Mesenchymal stem cell (in vitro differentiated cells and primary cell): ENCODE measurements around the gene CERS3.

Source experiments
- DNase-seq: peaks from one replicate; pipeline ENCODE4 v3.0.0-alpha.2; 2013
- H2AFZ ChIP-seq: one replicate; pipeline ENCODE4 v1.6.1; 2013; ENCODE audit warnings: low read depth, mild to moderate bottlenecking, control low read depth, inconsistent platforms, low read length, moderate library complexity
- H2AK5ac ChIP-seq: 2 replicates; pipeline ENCODE4 v1.6.1; 2013; ENCODE audit warnings: low read length, moderate library complexity, mild to moderate bottlenecking, inconsistent platforms; ENCODE audit not compliant: severe bottlenecking
- H2BK120ac ChIP-seq: one replicate; pipeline ENCODE4 v1.6.1; 2013; ENCODE audit warnings: low read depth, mild to moderate bottlenecking, inconsistent platforms, low read length, moderate library complexity
- H2BK12ac ChIP-seq, 2 experiments: one replicate each; pipeline ENCODE4 v1.6.1; 2013; ENCODE audit warnings: inconsistent platforms in 2 of 2, low read length in 2 of 2, mild to moderate bottlenecking in 2 of 2, moderate library complexity in 2 of 2, control low read depth in 1 of 2
- H2BK15ac ChIP-seq: one replicate; pipeline ENCODE4 v1.6.1; 2013; ENCODE audit warnings: mild to moderate bottlenecking, low read depth, inconsistent platforms; ENCODE audit not compliant: poor library complexity, severe bottlenecking
- H2BK5ac ChIP-seq: 2 replicates; pipeline ENCODE4 v1.6.1; 2013; ENCODE audit warnings: low read depth, mild to moderate bottlenecking, low read length, control low read depth, inconsistent platforms; ENCODE audit not compliant: poor library complexity, severe bottlenecking
- H3K14ac ChIP-seq, 2 experiments: one replicate each; pipeline ENCODE4 v1.6.1; 2013; ENCODE audit warnings: inconsistent platforms in 2 of 2, low read length in 2 of 2, control low read depth in 1 of 2, mild to moderate bottlenecking in 1 of 2, moderate library complexity in 1 of 2
- H3K18ac ChIP-seq, 2 experiments: one replicate each; pipeline ENCODE4 v1.6.1; 2013; ENCODE audit warnings: inconsistent platforms in 2 of 2, low read length in 2 of 2, control low read depth in 1 of 2, low read depth in 1 of 2, mild to moderate bottlenecking in 1 of 2
- H3K23ac ChIP-seq, 2 experiments: one replicate each; pipeline ENCODE4 v1.6.1; 2013; ENCODE audit warnings: inconsistent platforms in 2 of 2, low read length in 2 of 2, mild to moderate bottlenecking in 2 of 2, moderate library complexity in 2 of 2, control low read depth in 1 of 2
- H3K27ac ChIP-seq: 2 replicates; pipeline ENCODE4 v1.5.1; 2013; ENCODE audit warnings: mild to moderate bottlenecking, moderate library complexity, low read length, control low read depth, inconsistent platforms; ENCODE audit not compliant: poor library complexity, severe bottlenecking
- H3K27me3 ChIP-seq, 2 experiments: 2 replicates each; pipeline versions ENCODE4 v1.6.1 to v1.7.0; 2013; ENCODE audit warnings: low read length in 2 of 2, mild to moderate bottlenecking in 2 of 2, moderate library complexity in 2 of 2, control low read depth in 1 of 2, inconsistent platforms in 1 of 2; ENCODE audit not compliant: control insufficient read depth in 1 of 2, insufficient read depth in 1 of 2
- H3K36me3 ChIP-seq, 2 experiments: 2 replicates each; pipeline versions ENCODE4 v1.6.1 to v1.7.0; 2013; ENCODE audit warnings: low read length in 2 of 2, control low read depth in 1 of 2, inconsistent platforms in 1 of 2, low read depth in 1 of 2, mild to moderate bottlenecking in 1 of 2; ENCODE audit not compliant: insufficient read depth in 2 of 2, control insufficient read depth in 1 of 2
- H3K4ac ChIP-seq, 2 experiments: one replicate each; pipeline ENCODE4 v1.6.1; 2013; ENCODE audit warnings: inconsistent platforms in 2 of 2, low read length in 2 of 2, mild to moderate bottlenecking in 2 of 2, moderate library complexity in 2 of 2, control low read depth in 1 of 2, low read depth in 1 of 2
- H3K4me1 ChIP-seq: 2 replicates; pipeline ENCODE4 v1.6.1; 2013; ENCODE audit warnings: low read depth, low read length, control low read depth; ENCODE audit not compliant: control insufficient read depth, insufficient read depth
- H3K4me2 ChIP-seq: 2 replicates; pipeline ENCODE4 v1.6.1; 2013; ENCODE audit warnings: low read length, mild to moderate bottlenecking, inconsistent platforms; ENCODE audit not compliant: poor library complexity, severe bottlenecking
- H3K4me3 ChIP-seq, 2 experiments: 2 replicates each; pipeline versions ENCODE4 v1.5.1 to v1.7.0; 2013; ENCODE audit warnings: low read length in 2 of 2, mild to moderate bottlenecking in 2 of 2, control low read depth in 1 of 2, low read depth in 1 of 2; ENCODE audit not compliant: insufficient read depth in 1 of 2
- H3K79me1 ChIP-seq: replicated peaks from 2 replicates; pipeline ENCODE4 v1.6.1; 2013; ENCODE audit warnings: mild to moderate bottlenecking, control low read depth, low read length, inconsistent platforms; ENCODE audit not compliant: poor library complexity, severe bottlenecking
- H3K9ac ChIP-seq: 2 replicates; pipeline ENCODE4 v1.7.0; 2013; ENCODE audit warnings: mild to moderate bottlenecking, low read length, moderate library complexity
- H3K9me3 ChIP-seq: 2 replicates; pipeline ENCODE4 v1.7.0; 2013; ENCODE audit warnings: mild to moderate bottlenecking, low read length; ENCODE audit not compliant: control insufficient read depth
- H4K8ac ChIP-seq: one replicate; pipeline ENCODE4 v1.6.1; 2013; ENCODE audit warnings: inconsistent platforms, mild to moderate bottlenecking, low read length, moderate library complexity
- H4K91ac ChIP-seq: one replicate; pipeline ENCODE4 v1.6.1; 2013; ENCODE audit warnings: mild to moderate bottlenecking, low read length, inconsistent platforms
- WGBS: methylation state at CpG from one replicate; pipeline ENCODE4 v1.1.7; 2013; ENCODE audit warnings: mixed read lengths; 5-methylcytosine and 5-hydroxymethylcytosine counted together

Gene CERS3

DNA sequence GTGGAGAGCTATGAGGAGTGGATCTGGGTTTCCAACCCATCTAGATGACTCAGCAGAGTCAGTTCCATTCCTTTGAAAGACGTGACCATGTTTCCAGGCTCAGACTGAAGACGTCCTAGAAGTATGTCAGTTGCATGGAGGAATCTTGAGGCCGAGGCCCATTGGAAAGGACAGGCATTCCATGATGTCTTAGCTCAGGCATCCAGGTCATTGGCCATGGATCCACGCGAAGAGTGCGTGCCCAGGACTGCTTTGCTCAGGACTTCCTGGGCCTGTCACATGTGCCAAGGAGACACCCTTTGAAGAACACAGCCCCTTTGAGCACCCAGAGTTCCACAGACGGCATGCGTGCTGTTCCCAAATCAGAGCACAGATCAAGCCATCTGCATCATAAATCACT lies 94.7 kb downstream of the CERS3 start:
- no peak for DNase-seq
- Histone ChIP-seq H3K79me1 (no peaks in the 10 kb centered on the region), H3K27ac (no peak overlapping the region), H3K4me1 (no peaks in the 10 kb centered on the region), H2BK120ac (no peak overlapping the region), H3K23ac (no peak overlapping the region), H3K4me3 (no peak overlapping the region), H3K4ac (no peak overlapping the region), H3K27me3 (no peaks in the 10 kb centered on the region), H3K18ac (no peak overlapping the region), H2BK15ac (no peak overlapping the region), H2BK5ac (no peak overlapping the region), H2BK12ac (no peak overlapping the region), H3K4me2 (no peak overlapping the region), H4K8ac (no peak overlapping the region), H2AFZ (no peak overlapping the region), H3K9me3 (no peaks in the 10 kb centered on the region), H3K36me3 (no peaks in the 10 kb centered on the region), H3K9ac (no peak overlapping the region), H3K14ac (no peak overlapping the region), H2AK5ac (no peak overlapping the region), H4K91ac (no peak overlapping the region)
- 79% methylated on average over 8 of the region's 8 CpGs for WGBS

DNA sequence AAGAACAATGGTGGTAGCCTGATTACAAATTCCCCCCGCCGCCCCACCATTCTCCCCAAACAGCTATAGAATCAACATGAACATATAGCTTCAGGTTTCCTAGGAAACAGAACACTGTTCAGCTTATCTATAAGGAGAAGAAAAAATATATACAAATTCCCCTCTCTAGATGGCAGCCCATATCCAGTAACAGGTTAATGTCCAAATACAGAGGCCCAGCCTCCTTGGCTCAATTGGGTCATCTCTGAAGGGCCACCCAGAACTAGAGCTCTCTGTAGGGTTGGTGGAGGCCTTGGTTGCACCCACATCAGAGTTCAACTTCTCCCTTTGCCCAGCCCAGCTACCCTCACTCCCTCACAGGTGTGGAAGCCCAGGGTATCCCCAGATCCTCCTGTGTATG lies 95.4 kb downstream of the CERS3 start:
- Histone ChIP-seq H4K8ac (no peak overlapping the region), H3K79me1 (no peaks in the 10 kb centered on the region), H3K9ac (no peak overlapping the region), H2BK15ac (no peak overlapping the region), H3K36me3 (no peaks in the 10 kb centered on the region), H3K4me1 (no peaks in the 10 kb centered on the region), H3K4me3 (no peak overlapping the region), H3K27ac (no peak overlapping the region), H2BK12ac (no peak overlapping the region), H2AK5ac (no peak overlapping the region), H3K23ac (no peak overlapping the region), H2AFZ (no peak overlapping the region), H2BK5ac (no peak overlapping the region), H3K4me2 (no peak overlapping the region), H4K91ac (no peak overlapping the region), H3K9me3 (no peaks in the 10 kb centered on the region), H3K27me3 (no peaks in the 10 kb centered on the region), H2BK120ac (no peak overlapping the region), H3K4ac (no peak overlapping the region), H3K14ac (no peak overlapping the region), H3K18ac (no peak overlapping the region)
- 100% methylated on average over 2 of the region's 2 CpGs for WGBS
- no peak for DNase-seq

DNA sequence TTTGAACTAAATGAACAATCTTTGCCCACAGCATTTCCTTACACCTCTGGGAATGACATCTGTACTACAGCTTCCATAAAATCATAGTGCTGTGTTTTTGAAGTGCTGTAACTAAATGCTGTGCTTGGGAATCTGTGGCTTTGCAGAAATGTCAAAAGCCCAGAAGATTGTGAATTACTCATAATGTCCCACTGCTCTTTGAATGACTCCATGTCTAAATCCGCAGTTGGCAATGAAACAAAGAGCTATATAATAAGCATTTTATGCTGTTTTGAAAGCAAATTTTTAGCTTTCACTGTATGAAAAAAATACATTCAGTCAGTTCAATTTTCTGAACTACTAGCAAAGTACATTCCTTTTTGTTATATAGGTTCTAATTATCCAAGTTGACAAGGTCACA lies 98.3 kb downstream of the CERS3 start:
- no peak overlapping the region for H2BK5ac ChIP-seq
- H3K23ac ChIP-seq = no peak overlapping the region
- no peak overlapping the region for H3K27ac ChIP-seq
- WGBS = no CpG with 5 or more reads among the region's 1 CpG
- H3K27me3 ChIP-seq = no peaks in the 10 kb centered on the region
- no peak overlapping the region for H3K9ac ChIP-seq
- H4K91ac ChIP-seq = no peak overlapping the region
- H3K79me1 ChIP-seq = no peaks in the 10 kb centered on the region
- H3K36me3 ChIP-seq = no peaks in the 10 kb centered on the region
- no peak overlapping the region for H2AK5ac ChIP-seq
- H2BK12ac ChIP-seq = no peak overlapping the region
- H3K4me2 ChIP-seq = no peak overlapping the region
- no peak for DNase-seq
- H3K4me1 ChIP-seq = no peaks in the 10 kb centered on the region
- no peak overlapping the region for H3K4me3 ChIP-seq
- no peak overlapping the region for H2AFZ ChIP-seq
- H3K14ac ChIP-seq = no peak overlapping the region
- H2BK15ac ChIP-seq = no peak overlapping the region
- H3K18ac ChIP-seq = no peak overlapping the region
- H2BK120ac ChIP-seq = no peak overlapping the region
- H3K9me3 ChIP-seq = peaks cover 14% of the 10 kb centered on the region
- no peak overlapping the region for H4K8ac ChIP-seq
- H3K4ac ChIP-seq = no peak overlapping the region

DNA sequence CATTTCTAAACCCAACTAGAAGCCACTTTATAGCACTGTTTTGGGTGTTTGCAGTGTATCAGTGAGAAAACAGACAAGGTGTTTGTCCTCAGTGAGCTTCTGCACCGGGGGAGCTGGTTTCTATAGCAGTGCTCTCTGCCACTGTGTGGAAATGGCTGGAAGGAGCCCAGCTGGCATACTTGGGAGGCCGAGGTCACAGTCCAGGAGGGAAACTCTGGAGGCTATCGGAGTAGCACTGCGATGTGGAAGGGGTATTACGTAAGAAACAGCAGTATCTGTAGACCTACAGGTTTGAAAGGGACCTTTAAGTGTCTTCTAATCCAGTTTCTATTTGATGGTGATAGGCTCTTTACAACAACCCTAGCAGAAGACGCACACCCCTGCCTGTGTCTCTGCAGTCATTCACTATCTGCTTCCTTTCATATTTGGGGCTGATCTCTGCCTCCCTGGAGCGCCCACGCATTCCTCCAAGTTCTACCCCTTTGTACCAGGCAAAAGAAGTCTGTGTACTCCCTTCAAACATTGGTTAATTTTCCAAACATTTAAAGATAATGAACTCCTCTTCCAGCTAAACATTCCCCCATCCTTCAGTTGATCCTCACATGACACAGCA lies 99.5 kb downstream of the CERS3 start:
- no peak overlapping the region for H3K4me3 ChIP-seq
- H4K91ac ChIP-seq = no peak overlapping the region
- H3K27ac ChIP-seq = no peak overlapping the region
- H2BK15ac ChIP-seq = no peak overlapping the region
- no peak overlapping the region for H2BK12ac ChIP-seq
- H3K27me3 ChIP-seq = no peaks in the 10 kb centered on the region
- H2AFZ ChIP-seq = no peak overlapping the region
- WGBS = 49% methylated on average over 5 of the region's 8 CpGs
- H2AK5ac ChIP-seq = no peak overlapping the region
- H3K79me1 ChIP-seq = no peaks in the 10 kb centered on the region
- H3K36me3 ChIP-seq = no peaks in the 10 kb centered on the region
- no peak overlapping the region for H3K4ac ChIP-seq
- no peak overlapping the region for H3K14ac ChIP-seq
- H3K18ac ChIP-seq = no peak overlapping the region
- no peak overlapping the region for H3K4me2 ChIP-seq
- no peak overlapping the region for H2BK120ac ChIP-seq
- H3K9ac ChIP-seq = no peak overlapping the region
- DNase-seq = no peak
- no peak overlapping the region for H4K8ac ChIP-seq
- H3K9me3 ChIP-seq = peaks cover 18% of the 10 kb centered on the region
- H3K4me1 ChIP-seq = no peaks in the 10 kb centered on the region
- H2BK5ac ChIP-seq = no peak overlapping the region
- no peak overlapping the region for H3K23ac ChIP-seq
